HG03378 (cell line): ENCODE measurements around the gene TRMT6.

Source experiments
- ATAC-seq: cut with Tn5 transposase; IDR thresholded peaks from one replicate; pipeline ENCODE4 v1.9.1; 2021; ENCODE audit warnings: mild to moderate bottlenecking, moderate library complexity; ENCODE audit not compliant: unreplicated experiment

The TRMT6 gene

DNA sequence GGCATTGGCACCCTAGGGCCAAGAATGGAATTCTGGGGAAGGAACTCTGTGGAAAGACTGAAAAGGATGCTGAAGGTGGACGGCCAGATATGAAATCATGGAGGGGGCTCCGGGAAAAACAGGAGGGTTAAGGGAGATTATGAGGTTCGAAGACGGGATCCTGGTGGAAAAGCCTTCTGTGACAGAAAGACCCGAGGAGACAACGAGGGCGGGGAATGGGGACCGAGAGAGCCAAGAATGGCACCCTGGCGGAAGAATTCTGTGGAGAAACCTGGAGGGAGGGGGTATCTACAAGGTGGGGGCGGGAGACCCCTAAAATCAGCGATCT, 426 bp downstream of the TRMT6 start:
- ATAC-seq = no peak

DNA sequence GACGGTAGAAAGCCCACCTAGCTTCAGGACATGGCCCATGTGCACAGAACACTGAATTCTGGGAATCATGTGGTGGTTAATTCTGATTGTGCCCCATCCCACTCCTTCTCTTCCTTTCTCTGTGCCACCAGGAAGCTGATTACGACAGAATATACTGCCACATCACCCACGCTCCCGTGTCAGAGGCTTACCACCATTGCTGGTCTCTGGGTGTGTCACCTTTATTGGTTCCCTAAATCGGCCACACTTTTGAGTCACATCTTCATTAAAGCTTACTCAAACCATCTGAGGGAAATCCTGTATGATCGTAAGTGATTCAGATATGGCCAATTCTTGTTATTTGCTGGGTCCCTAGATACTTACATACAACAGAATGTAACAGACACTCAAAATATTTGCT, 3.1 kb downstream of the TRMT6 start:
- no peak for ATAC-seq

DNA sequence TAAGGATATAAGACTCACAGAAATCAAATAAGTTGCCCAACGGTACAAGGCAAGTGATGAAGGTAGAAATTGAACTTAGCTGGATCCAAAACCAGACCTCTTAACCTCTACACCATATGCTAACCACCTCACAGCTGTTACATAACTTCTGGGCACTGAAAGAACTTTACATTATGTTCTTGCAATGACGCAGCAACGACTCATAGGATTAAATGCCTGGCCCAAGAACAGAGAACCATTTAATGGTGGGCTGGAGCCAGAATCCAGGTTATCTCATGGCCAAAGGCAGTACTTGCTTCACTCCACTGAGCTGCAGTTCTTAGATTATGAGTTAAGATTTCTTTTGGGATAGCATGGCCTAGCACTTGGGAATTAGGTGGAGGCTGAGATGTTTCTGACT, 4.4 kb downstream of the TRMT6 start:
- no peak for ATAC-seq

DNA sequence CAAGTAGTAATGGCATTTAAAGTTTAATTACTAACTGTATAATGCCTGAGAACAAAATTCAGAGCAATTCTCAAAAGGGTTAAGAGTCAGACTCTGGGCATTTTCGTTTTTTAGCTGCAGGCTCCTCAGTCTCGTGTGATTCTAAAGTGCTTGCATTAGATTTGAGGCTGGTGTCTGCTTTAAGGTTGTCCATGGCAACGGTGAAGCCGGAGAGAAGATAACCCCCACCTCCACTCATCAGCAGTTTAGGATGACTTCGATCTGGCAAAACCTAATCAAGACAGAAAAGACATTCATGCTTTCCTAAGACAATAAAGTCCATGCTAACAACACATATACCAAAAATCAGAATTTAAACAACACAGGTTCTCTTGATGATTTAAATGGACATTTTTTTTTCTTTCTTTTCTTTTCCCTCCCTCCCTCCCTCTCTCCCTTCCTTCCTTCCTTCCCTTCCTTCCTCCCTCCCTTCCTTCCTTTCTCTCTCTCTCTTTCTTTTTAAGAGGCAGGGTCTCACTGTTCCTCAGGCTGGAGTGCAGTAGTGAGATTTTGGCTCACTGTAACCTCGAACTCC, 11.8 kb downstream of the TRMT6 start:
- no peak for ATAC-seq

DNA sequence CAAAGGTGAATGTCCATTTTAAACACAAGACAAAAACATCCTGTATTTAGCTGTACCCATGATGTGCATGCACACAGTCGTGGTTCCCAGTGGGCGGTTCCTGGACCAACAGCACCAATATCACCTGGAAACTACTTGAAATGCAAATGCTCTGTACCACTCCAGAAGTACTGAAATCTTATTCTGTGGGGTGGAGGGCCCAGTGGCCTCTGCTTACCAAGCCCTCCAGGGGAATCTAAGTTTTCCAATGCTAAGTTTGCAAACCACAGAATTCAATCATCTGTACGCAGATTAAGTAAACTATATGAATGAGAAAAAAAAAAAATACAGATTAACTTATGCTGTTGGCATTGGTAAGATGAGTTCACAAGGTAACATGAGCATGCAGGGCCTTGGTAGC, 14.1 kb downstream of the TRMT6 start:
- ATAC-seq = no peak

DNA sequence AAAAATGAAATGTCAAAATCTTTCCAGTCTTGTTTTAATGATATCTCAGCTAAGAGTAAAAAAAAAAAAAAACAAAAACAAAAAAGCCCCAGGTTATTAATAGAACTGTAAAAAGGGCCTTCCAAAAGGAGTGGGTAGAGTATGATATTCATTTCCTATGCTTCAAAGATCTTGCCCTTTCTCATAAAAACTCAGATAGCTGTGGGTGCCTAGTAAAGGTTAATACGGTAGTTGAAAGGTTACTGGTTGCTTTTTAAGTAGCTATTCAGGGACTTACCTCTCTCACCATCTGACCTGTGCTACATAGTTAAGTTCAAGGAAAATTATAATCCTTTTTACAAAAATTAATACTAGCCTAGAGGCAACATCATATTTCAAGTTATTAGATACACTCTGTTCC, 14.9 kb downstream of the TRMT6 start:
- no peak for ATAC-seq

DNA sequence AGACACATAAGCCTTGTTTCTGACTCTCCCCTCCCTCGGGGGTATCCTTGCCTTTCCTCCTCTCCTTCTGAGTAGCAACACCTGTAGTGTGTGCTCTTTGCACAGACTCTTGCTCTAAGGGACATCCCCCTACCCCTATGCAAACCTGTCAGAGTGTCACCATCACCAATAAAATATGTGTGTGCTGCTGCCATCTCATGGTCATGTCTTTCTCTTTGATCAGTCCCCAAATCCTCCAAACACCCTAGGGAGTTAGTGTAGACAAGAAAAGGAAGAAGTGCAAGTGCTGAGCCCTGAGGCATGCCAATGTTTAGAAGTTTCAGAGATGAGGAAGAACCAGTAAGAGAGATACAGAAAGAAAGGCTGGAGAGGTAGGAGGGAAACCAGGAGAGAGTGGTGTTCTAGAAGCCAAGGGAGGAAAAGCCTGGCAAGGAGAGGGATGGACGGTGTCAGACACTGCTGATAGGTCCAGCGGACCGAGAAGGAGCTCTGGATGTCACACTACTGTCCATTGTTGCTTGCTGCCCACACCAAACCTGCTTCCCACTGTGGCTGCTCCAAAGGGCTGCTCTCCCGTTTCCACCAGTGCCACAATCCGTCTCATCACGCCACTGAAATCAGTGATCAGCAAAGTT, 16.4 kb downstream of the TRMT6 start:
- ATAC-seq = peak; percentile 66

DNA sequence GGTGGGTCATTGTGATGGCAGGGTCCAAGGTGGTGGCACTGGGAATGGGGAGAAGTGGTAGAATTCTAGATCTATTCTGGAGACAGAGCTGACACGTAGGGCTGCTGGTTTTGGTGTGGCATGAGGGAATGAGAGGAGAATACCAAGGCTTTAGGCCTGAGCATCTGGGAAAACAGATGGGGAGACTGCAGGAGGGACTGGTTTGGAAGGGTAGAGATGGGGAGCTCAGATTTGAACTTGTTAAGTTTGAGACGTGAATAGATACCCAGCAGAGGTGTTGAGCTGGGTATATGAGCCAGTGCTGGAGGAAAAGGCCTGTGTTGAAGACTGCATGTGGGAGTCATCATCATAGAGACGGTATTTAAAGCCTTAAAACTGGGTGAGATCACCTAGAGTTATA, 17.5 kb downstream of the TRMT6 start:
- ATAC-seq = no peak

DNA sequence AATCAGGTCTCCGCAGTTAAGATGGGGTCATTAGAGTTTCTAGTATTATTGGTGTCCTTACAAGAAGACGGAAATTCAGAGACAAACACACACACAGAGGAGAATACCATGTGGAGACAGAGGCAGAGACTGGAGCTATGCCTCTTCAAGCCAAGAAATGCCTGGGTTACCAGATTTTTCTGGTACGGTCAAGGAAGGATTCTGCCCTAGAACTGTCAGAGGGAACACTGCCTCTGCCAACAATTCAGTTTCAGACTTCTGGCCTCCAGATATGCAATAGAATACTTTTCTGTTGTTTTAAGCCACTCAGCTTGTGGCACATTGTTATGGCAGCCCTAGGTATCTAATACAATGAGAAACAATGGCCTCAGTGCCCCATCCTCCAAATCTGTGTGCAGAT, 18.9 kb downstream of the TRMT6 start:
- no peak for ATAC-seq

DNA sequence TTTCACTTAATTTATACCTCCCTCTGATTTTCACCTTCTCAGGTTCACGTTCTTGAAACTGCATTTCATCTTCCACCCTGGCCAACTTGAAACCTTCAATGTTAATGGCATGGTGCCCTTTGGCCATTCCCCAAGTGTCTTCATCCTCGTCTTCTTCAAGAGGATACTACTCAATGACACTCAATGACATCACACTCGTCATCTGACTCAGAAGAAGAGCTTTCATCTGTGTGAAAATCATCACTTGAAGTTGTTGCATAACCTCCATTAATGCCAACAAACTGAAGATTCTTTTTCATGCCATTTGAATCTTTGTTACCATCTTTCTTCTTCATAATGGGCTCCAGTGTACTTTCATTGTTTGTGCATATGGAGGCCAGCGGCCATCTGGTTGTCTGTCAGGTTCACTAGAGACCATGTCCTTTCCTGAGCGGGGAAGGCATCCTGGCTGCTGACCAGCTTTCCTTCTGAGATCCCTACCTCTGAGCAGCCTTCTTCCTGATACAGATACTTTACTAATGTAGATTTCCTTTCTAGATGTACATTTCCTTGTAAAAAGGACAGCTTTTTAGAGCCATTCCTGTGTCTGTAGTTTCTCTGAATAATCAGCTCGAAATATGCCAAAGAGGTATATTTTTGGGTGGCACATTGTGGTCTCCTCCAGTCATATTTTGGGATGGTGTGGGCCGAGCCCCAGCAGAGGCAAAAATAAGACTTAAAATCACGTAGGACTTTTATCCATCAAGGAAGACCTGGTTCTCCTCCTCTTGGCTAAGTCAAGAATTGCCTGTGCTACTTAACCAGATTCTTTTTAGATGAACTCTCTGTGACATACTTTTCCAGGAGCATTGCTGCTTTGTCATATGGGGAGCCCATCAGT, 21.3 kb downstream of the TRMT6 start:
- ATAC-seq = no peak

DNA sequence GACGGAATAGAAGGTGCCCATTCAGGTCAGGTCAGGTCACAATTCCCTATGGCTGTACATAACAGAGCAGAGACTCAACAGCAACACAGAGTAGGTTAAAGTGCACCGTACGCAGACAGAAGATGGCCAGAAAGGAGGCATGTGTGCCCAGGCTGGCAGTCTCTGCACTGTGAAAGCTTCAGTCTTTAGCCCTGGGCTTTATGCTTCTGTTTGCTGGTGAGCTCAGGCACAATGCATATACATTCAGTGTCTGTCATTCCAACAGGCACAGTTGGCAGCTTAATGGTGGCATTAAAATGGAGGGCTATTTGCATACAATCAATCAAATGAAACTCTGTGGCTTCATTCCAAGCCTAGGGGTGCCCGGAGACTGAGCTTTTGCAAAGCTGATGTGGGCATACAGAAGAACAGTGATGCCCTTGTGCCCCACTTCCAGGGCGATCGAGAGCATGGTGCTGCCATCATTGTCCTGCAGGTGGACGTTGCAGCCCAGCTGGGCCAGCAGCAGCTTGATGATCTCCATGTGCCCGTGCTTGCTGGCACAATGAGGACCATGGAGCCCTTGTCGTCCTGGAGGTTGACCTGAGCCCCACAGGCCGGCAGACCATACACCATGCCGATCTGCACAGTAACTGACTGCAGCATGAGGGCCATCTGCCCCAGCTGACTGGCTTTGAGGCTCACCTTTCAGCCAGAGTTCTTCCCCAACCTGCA, 22.4 kb downstream of the TRMT6 start:
- ATAC-seq = no peak

DNA sequence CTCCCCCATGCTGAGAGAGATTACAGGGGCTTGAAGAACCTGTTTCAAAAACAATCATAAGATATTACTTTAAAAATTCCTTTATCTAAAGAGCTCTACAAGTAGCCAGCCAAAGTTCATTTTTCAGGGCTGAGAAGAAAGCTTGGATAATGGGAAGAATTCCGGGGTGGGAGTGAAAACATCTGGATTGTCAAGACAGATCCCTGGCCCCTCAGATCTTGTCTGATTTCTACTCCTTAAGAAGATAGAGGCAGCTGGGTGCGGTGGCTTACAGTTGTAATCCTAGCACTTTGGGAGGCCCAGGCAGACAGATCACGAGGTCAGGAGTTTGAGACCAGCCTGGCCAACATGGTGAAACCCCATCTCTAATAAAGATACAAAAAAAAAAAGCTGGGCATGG, 24.8 kb downstream of the TRMT6 start:
- no peak for ATAC-seq

DNA sequence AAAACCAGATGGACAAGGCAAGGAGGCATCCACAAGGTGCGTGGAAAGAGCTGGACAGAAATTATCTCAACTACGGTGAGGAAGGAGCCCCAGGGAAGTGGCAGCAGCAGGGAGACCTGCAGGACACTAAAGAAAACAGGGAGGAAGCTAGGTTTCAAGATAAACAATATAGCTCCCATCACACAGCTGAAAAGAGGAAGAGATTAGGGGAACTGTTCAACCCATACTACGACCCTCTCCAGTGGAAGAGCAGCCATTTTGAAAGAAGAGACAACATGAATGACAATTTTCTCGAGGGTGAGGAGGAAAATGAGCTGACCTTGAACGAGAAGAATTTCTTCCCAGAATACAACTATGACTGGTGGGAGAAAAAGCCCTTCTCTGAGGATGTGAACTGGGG, 26.8 kb downstream of the TRMT6 start:
- ATAC-seq = no peak

DNA sequence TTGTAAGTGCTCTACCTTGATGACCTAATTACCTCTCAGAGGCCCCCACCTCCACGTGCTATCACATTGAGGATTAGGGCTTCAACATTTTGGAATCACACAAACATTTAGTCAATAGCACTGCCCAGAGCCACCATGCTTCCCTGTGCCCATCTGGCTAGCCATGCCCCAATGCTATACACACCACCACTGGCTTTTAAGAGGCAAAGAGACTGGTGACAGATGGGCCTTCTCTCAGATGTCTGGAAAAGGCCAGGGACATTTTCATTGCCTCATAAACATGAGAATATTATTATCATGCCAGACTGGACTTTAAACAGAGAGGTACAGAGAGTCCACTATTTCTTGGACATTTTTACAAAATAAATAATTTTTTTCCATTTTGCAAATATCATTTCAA, 29.8 kb downstream of the TRMT6 start:
- no peak for ATAC-seq

DNA sequence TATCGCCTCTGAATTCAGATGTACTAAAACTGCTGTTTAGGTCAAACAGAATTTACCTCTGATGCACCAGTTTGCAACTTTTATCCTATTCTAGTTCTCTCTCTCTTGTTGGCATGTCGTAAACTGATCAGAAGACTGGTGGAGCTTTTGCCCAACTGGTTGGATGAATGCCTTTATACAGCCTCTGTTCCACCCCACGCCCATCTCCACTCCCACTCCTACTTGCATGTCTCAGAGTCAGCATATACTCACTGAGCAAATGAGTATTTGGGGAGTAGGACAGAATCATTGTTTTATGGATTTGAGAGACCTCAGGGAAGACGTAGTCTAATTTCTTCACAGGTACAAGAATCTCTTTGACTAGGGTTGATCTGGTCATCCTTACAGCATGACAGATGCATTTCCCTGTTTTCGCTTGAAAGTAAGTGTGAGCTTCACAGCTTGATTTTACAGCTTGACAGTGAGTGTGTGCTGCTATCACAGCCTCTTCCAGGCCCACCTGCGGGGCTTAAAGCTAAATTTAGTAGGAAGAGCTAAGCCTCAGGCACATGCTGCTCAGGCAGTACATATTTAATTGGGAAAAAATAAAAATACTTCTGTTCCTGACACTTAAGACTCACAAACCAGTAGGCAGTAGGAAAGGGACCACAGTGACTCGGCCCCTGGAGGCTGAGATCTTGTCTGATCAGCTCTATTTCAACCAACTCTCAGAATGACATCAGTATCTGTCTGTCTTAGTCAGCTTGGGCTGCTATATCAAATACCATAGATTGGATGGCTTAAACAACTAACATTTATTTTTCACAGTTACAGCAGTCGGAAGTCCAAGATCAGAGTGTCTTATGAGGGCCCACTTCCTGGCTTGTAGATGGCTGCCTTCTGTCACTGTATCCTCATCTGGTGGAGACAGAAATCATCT, 30.4 kb downstream of the TRMT6 start:
- no peak for ATAC-seq

DNA sequence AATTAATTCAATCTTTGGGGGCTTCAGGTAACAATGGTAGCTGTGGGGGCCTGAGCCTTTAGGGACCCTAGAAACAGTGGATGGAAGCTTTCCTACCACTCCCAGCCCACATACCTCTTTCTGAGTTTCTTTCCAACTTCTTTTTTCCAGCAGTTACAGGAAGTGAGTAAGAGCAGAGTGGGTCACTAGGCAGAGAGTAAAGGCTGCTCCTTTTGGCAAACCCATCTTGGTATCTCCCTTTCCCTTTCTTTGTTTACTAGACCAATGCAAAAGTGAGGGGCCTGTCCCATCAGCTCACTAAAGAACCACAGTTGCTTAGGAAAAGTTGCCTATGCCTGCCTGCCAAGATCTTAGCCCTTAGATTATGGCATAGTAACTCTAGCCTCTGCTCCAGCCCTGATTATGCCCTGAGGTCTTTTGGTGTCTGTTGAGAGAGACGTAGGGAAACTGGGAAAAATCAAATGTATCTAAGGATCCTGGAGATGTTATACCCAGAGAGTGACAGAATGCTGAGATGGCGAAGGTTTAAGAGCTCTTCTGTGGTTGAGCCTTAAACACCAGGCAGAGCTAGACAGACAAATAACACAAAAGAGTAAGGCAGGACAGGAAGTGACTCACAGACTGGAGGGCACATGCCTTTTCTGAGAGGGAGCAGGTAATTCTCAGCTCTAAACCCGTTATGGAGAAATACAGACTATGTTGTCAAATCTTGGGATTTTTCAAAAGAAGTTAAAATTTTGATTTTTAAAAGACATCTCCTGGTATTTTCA, 31.3 kb downstream of the TRMT6 start:
- ATAC-seq = no peak

DNA sequence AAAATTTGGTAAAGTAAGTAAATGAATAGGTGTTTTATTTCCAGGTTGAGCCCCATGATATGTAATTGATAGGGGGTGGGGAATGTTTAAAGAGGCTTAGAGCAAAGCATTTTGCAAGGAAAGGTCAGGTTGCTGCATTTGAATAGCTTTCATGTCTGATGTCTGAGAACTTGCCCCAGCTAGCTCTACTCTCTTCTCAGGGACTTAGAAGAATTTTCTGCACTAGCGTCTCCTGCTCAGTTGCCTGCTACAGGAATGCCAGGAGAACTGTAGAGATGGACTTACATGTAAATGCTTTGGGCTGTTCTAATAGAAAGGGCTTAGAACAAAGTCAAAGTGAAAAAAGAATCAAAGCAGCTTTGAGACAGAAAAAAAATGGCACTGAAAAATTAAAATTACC, 35.5 kb downstream of the TRMT6 start:
- ATAC-seq = no peak

DNA sequence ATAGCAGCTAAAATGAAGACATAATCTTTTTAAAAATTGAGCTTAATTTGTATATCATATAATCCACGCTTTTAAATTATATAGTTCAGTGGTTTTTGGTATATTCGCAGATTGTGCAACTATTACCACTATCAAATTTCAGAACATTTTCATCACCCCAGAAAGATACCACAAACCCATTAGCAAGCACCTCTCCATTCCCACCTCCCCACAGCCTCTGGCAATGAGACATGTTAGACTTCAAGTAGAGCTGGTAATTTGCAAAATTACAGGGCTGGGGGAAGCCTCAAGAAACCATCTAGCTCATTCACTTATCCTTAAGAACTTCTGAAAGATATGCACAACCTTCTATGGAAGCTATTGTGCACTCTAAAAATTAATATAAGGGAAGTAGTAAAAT, 37.2 kb downstream of the TRMT6 start:
- ATAC-seq = no peak

DNA sequence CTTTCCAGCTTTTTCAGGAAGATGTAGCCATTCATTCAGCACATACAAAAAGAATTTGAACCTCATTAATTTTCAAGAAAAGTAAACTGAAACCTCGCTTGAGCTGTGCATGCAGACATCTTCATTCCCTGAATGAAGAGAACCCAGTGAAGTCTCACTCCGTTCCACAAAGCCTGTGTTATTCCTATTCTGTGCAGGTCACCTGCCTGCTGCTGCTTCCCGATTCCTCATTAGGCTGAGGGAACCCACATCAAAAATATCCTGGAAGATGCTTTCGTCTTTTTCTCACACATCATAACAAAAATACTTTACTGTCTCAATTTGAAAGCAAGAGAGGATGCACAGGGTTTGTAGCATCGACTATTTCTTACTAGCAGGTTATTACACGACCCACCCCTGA, 40.1 kb downstream of the TRMT6 start:
- ATAC-seq = no peak

DNA sequence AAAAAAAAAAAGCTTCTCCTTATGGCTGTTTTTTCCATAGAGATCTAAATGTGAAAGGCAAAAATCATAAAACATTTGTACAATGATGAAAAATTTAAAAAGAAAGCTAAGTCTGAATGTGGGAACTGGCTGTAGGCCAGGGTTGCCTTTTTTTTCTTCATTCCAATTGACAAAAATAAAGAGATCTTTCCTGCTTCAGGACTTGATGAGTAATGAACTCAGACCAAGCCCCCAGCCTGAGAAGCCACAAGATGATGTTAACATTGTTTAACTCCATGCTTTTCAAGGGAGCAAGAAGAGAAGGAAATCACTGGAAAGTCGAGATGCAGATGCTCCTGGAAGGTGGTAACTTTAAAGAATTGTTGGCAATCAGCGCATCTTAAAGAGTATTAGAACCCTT, 41.4 kb downstream of the TRMT6 start:
- ATAC-seq = no peak
